Panc1 (cell line): ENCODE results near the gene HCN2.

ENCODE experiments used
- CTCF ChIP-seq: fragments of 450-650 bp; IDR thresholded peaks from 2 replicates; pipeline ENCODE4 v1.5.1; 2017; ENCODE audit warnings: mild to moderate bottlenecking
- POLR2AphosphoS5 ChIP-seq: IDR thresholded peaks from 2 replicates; pipeline ENCODE4 v1.6.1; 2012; ENCODE audit warnings: mild to moderate bottlenecking, low read depth, low read length, moderate library complexity
- REST ChIP-seq, 2 experiments: IDR thresholded peaks; 2 replicates each; pipeline ENCODE4 v1.6.1; 2011 to 2012; ENCODE audit warnings: low read depth in 2 of 2, control low read depth in 1 of 2, low read length in 1 of 2, mild to moderate bottlenecking in 1 of 2, moderate library complexity in 1 of 2; ENCODE audit not compliant: insufficient read depth in 1 of 2
- SIN3A ChIP-seq: IDR thresholded peaks from 2 replicates; pipeline ENCODE4 v1.6.1; 2012; ENCODE audit warnings: low read depth, mild to moderate bottlenecking, low read length, moderate library complexity, borderline replicate concordance; ENCODE audit not compliant: insufficient read depth

- TF ChIP-seq POLR2AphosphoS5 (no peak), CTCF (no peak), SIN3A (no peak), REST (IDR thresholded peaks at IDR 0.05; ENCODE audit: insufficient read depth in 1 of 2, low read depth in 2 of 2, low read length in 1 of 2) (no peak)
Observed at GRCh38 chr19:555474-555808, 34.2 kb upstream of the HCN2 start.
